ENCODE data around the gene GPR176.

DNA sequence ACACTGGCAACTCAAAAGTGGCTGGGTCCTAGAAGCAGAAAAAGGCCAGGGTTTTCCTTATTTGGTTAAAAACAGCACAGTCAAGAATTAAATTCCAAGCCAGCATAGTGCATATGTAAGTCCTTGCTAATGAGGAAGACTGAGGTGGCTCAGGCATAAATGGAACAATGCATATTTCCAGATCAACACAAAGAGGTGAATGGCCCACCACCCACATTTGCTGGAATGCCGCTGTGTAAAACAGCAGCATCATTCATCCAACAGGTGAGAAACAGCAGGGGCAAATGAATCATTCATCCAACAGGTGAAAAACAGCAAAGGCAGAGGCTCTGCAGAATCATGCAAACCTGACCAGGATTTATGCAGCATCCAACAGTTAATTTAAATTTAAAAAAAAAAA, 32.9 kb downstream of the GPR176 start:
- no peak for TF ChIP-seq POLR2AphosphoS5 (IDR thresholded peaks at IDR 0.05)
- TF ChIP-seq EP300 (IDR thresholded peaks at IDR 0.05): no peak
- TF ChIP-seq, protein P1, sequence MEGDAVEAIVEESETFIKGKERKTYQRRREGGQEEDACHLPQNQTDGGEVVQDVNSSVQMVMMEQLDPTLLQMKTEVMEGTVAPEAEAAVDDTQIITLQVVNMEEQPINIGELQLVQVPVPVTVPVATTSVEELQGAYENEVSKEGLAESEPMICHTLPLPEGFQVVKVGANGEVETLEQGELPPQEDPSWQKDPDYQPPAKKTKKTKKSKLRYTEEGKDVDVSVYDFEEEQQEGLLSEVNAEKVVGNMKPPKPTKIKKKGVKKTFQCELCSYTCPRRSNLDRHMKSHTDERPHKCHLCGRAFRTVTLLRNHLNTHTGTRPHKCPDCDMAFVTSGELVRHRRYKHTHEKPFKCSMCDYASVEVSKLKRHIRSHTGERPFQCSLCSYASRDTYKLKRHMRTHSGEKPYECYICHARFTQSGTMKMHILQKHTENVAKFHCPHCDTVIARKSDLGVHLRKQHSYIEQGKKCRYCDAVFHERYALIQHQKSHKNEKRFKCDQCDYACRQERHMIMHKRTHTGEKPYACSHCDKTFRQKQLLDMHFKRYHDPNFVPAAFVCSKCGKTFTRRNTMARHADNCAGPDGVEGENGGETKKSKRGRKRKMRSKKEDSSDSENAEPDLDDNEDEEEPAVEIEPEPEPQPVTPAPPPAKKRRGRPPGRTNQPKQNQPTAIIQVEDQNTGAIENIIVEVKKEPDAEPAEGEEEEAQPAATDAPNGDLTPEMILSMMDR (IDR thresholded peaks at IDR 0.05): no peak

Measured in sigmoid colon (tissue), 4 donors.